Mucosa of rectum (tissue), 2 donors: ENCODE measurements around the gene ARF1.

ENCODE experiments used
- H3K27ac ChIP-seq, 2 donors: one replicate each; pipeline ENCODE4 v1.7.0; 2013; ENCODE audit warnings: inconsistent platforms in 2 of 2, low read depth in 2 of 2, low read length in 2 of 2
- H3K27me3 ChIP-seq, 2 donors: one replicate each; pipeline ENCODE4 v1.7.0; 2013; ENCODE audit warnings: low read length in 2 of 2; ENCODE audit not compliant: control insufficient read depth in 2 of 2, insufficient read depth in 2 of 2
- H3K36me3 ChIP-seq, 2 donors: one replicate each; pipeline ENCODE4 v1.7.0; 2013; ENCODE audit warnings: low read length in 2 of 2; ENCODE audit not compliant: control insufficient read depth in 2 of 2, insufficient read depth in 2 of 2
- H3K4me1 ChIP-seq, 2 donors: one replicate each; pipeline ENCODE4 v1.7.0; 2013; ENCODE audit warnings: low read length in 2 of 2, mild to moderate bottlenecking in 1 of 2; ENCODE audit not compliant: control insufficient read depth in 2 of 2, insufficient read depth in 2 of 2
- H3K4me3 ChIP-seq, 2 donors: one replicate each; pipeline ENCODE4 v1.7.0; 2013; ENCODE audit warnings: low read length in 2 of 2
- H3K9ac ChIP-seq, 2 donors: one replicate each; pipeline ENCODE4 v1.7.0; 2013; ENCODE audit warnings: low read length in 2 of 2, low read depth in 1 of 2, mild to moderate bottlenecking in 1 of 2
- H3K9me3 ChIP-seq, 2 donors: one replicate each; pipeline ENCODE4 v1.7.0; 2013; ENCODE audit warnings: low read length in 2 of 2; ENCODE audit not compliant: control insufficient read depth in 2 of 2
- donor health status: healthy.
- donor health status: Normal muscosa, but diverticular disease.

The ARF1 gene

DNA sequence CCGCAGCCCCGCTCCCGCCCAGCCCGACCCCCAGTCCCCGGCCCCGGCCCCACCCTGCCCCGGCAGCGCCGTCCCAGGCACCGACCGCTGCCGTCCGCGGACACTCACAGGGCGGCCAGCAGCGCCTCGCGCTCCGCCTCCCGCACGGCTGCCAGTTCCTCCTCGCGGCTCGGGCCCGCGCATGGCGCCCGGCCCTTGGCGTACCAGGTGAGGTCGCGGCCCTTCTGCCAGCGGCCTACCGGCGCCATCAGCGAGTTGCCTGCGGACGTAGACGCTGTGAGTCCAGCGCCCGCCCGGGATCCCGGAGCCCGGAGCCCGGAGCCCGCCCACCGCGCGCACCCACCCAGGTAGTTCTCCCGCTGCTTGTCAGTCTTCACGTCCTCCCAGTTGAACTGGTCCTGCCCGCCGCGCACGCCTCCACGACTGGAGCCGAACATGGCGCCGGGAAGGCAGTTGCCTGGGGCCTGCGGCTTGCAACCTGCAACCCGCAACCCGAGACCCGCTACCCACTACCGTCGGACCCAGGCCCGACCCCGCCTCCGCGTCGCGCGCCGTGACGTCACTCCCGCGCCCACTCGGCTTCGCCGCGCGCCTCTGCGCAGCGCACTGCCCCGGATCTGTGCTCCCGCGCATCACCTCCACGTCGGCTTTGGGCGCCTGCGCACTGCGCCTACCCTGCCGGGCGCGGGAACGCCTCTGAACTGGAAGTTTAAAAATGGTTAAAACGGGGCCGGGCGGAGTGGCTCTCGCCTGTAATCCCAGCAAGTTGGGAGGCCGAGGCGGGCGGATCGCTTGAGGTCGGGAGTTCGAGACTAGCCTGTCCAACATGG lies 20.5 kb downstream of the ARF1 start, which contains the start of gene C1orf35:
C1orf35 (minus strand) TSS at position 535 of the 830 bp plus-strand sequence; CDS start at position 437, 98 bp downstream.
- Histone ChIP-seq H3K4me3 (peak within 1 kb of the TSS; percentile 81 to 84), H3K9me3 (no peaks in the 10 kb centered on the region), H3K4me1 (peaks cover 16 to 19% of the 10 kb centered on the region in 2 donors), H3K27ac (peak within 1 kb of the TSS; percentile 94 to 96), H3K9ac (peak within 1 kb of the TSS; percentile 74 to 80), H3K36me3 (peaks cover 34 to 39% of the 10 kb centered on the region in 2 donors), H3K27me3 (no peaks in the 10 kb centered on the region)

DNA sequence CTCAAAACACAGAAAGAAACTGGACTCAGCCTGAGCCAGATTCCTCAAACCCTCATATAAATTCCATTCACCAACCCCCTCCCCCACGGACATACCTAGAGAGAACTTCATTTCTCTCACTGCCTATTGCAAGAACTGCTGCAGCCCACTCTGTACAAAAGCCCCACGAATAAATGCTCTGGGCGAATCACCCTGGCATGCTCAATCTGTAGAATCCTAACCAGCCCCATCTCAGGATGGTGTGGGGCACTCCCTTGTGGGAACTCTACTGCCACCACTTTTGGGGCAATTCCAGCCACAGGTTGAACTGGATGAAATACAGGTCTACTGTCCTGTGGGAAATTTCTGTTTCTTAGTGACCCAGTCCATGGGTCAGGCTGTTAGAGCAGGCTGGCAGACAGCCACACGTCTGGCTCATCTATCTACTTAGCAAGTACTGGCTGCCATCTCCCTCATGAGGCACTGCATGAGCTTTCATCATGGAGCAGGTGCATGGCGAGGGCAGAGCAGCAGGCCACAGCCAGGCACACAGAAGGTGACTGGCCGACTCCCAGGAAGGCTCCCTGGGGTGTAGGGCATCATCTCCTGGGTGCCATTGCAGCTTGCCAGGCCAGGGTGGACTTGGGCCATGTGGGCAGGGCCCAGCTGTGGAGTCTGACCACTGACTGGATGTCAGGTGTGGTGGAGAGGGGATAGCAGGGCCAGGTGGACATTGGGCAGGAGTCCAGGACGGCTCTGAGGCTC lies 22.2 kb downstream of the ARF1 start:
- Histone ChIP-seq H3K27me3 (no peaks in the 10 kb centered on the region), H3K9ac (no peak overlapping the region), H3K4me3 (no peak overlapping the region), H3K27ac (no peak overlapping the region), H3K4me1 (peaks cover 26 to 30% of the 10 kb centered on the region in 2 donors), H3K9me3 (no peaks in the 10 kb centered on the region), H3K36me3 (peaks cover 18 to 23% of the 10 kb centered on the region in 2 donors)

DNA sequence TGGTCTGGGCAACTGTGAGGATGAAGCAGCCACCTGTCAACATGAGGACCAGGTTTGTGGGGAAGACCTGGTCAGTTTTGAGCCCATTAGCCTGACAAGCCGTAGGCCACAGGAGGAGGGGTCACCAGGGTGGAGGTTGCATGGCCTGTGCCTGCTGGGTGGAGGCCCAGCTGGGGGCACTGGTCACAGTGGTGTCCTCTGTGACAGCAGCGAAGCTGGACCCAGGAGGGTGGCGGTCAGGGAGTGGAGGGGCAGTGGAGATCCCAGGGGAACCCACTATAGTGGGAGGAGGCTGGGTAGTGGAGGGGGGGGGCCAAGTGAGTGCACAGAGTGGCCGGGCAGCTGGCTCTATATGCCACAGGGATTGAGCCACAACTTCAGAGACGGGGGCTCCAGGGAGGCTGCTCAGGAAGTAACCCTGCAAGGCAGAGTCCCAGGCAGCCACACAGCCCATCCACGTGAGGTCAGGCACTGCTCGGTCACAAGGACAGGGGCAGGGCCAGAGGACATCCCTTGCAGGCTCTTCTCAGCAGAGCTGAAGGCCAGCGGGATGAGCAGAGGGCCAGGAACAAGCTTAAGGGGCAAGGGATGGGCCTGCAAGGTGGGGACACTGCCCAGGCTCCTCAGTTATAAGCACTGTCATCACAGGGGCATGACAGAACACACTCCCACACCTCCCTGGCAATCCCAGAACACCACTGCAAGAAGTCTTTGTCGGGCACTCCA lies 22.9 kb downstream of the ARF1 start:
- peaks cover 31 to 33% of the 10 kb centered on the region in 2 donors for H3K4me1 ChIP-seq
- peaks cover 18 to 19% of the 10 kb centered on the region in 2 donors for H3K36me3 ChIP-seq
- no peak overlapping the region for H3K9ac ChIP-seq
- no peaks in the 10 kb centered on the region for H3K9me3 ChIP-seq
- H3K4me3 ChIP-seq: no peak overlapping the region
- no peaks in the 10 kb centered on the region for H3K27me3 ChIP-seq
- no peak overlapping the region for H3K27ac ChIP-seq

DNA sequence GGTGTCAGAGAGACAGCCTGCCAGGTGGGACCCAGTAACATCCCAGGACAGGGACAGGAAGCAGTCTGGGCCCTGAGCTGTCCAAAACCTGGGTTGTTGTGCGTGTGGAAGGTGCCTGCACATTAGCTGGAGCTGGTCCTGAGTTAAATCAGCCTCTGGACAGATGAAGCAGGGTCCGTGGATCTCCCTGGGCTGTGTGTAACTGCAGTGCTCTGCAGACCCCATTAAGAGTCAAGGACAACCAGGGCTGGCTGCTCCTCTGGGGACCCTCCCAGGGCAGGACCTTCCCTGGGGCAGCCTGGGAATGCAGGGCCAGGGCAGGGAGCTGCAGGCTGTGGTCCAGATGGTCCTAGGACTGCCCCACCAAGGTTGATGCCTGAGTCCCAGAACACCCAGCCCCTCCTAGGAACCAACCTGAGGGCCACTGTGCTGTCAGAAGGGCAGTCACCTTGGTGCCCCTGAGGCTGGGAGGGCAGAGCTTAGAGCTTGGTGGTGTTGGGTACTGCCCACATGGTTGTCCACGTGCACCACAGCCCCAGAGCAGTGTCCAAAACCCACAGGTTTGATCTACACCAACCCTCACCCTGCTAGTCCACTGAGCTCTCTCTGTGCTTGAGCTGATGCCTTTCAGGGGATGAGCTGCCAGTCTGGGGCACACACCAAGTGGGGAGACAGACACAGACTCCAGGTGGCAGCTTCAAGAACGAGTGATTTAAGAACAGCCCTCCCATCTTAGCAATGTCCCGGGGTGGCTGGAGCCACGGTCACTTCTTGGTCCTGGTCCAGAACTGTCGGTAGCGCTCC lies 23.7 kb downstream of the ARF1 start:
- H3K9ac ChIP-seq: no peak overlapping the region
- no peak overlapping the region for H3K27ac ChIP-seq
- no peaks in the 10 kb centered on the region for H3K9me3 ChIP-seq
- peaks cover 26 to 30% of the 10 kb centered on the region in 2 donors for H3K4me1 ChIP-seq
- peaks cover 12 to 14% of the 10 kb centered on the region in 2 donors for H3K36me3 ChIP-seq
- H3K4me3 ChIP-seq: no peak overlapping the region
- H3K27me3 ChIP-seq: no peaks in the 10 kb centered on the region

DNA sequence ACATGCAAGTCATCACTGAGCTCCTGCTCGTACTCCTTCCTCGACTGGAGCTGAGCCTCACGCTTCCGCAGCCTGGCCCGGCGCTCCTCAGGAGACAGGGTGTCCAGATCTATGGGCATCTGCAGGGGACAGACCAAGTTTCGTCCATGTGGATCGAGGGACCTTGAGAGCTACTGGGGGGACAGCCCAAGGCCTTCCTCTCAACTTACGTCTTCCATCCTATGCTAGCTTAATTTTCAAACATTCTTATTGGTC lies 24.2 kb downstream of the ARF1 start:
- H3K36me3 ChIP-seq: peaks cover 12 to 14% of the 10 kb centered on the region in 2 donors
- H3K9ac ChIP-seq: no peak overlapping the region
- H3K27ac ChIP-seq: no peak overlapping the region
- no peaks in the 10 kb centered on the region for H3K9me3 ChIP-seq
- H3K4me3 ChIP-seq: no peak overlapping the region
- H3K27me3 ChIP-seq: no peaks in the 10 kb centered on the region
- H3K4me1 ChIP-seq: peaks cover 20 to 26% of the 10 kb centered on the region in 2 donors

DNA sequence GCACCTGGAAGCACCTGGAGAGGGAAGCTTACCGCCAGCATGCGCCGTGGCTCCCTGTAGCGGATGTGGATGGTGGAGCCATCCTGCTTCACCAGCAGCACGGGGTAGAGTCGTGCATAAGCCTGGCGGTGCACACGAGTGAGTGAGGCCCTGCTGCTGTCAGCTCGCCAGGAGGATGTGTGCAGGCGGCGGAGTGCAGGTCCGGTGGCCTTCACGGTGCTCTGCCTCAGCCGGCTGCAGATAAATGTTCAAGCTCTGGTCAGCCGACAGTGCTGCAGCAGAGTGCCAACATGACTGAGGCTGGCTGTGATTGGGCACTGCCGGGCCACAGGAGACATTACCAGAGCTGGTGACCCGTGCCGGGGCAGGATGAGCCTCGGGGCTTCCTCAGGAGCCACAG lies 25.1 kb downstream of the ARF1 start:
- Histone ChIP-seq H3K4me3 (no peak overlapping the region), H3K27me3 (no peaks in the 10 kb centered on the region), H3K9me3 (no peaks in the 10 kb centered on the region), H3K36me3 (peaks cover 12 to 14% of the 10 kb centered on the region in 2 donors), H3K27ac (no peak overlapping the region), H3K9ac (no peak overlapping the region), H3K4me1 (peaks cover 19 to 23% of the 10 kb centered on the region in 2 donors)

DNA sequence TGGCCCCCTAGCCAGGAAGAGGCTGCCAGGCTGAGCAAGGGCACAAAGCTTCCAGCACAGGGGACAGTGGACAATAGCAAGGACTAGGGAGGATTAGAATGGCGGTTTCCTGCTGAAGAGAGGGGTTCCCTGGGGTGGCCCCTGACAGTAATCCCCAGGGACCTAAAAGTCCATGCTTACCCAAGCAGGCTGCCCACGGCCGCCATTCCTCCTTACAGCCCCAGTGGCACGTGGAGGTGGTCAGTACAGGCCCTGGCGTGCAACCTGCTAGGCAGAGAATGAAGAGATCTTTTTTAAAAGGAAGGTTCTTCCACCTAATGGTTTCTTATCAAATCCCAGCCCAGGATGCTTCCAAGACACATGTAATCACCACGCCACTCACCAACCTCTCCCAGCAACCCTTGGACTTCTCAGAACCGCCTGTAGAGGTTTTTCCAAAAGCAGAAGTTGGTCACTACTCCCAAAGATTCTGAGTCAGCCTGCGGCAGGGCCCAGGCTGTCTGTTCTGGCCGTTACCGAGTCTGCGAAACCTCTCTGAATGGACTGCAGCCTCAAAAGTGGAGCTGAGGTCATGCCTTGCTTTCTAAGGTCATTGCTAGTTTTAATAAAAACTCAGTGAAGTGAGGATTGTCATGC lies 25.7 kb downstream of the ARF1 start:
- Histone ChIP-seq H3K27me3 (no peaks in the 10 kb centered on the region), H3K27ac (peak overlapping the region in 1 of 2 donors; percentile 90), H3K36me3 (peaks cover 12 to 14% of the 10 kb centered on the region in 2 donors), H3K9ac (peak overlapping the region; percentile 88 to 93), H3K4me3 (peak overlapping the region; percentile 89 to 93), H3K4me1 (peaks cover 19 to 23% of the 10 kb centered on the region in 2 donors), H3K9me3 (no peaks in the 10 kb centered on the region)

DNA sequence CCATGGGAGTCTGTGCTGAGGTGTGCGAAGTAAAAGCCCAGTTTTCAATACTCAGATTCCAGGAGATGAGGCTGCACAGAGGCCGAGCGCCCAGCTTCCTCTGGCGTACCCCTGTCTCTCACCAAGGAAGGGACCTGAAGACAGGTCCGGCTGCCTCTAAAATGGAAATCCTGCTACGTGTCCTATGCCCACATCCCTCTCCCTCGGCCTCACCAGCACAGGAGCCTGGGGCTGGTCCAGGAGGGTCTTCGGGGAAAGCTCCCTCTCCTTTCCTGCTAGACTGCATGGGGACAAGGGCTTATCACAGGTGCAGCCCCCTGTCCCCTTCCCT lies 26.2 kb downstream of the ARF1 start:
- H3K4me3 ChIP-seq: peak overlapping the region; percentile 89 to 93
- peaks cover 15 to 20% of the 10 kb centered on the region in 2 donors for H3K4me1 ChIP-seq
- peak overlapping the region; percentile 87 to 90 for H3K27ac ChIP-seq
- peak overlapping the region; percentile 88 to 93 for H3K9ac ChIP-seq
- H3K27me3 ChIP-seq: no peaks in the 10 kb centered on the region
- H3K9me3 ChIP-seq: no peaks in the 10 kb centered on the region
- H3K36me3 ChIP-seq: peaks cover 12 to 14% of the 10 kb centered on the region in 2 donors
